Thoracic aorta (tissue), 2 donors: ENCODE results near the gene ACTL7A. TPM values are rescaled to one million over a fixed set of nuclear protein-coding genes. Genes with fewer than 3 reads are reported as not detected.

Experiments
- ATAC-seq: fragments of 150-250 bp; one replicate; pipeline ENCODE4 v1.8.0; 2017; ENCODE audit warnings: low read depth; ENCODE audit not compliant: insufficient number of reproducible peaks, low FRiP score
- DNase-seq: peaks from one replicate; pipeline ENCODE4 v3.0.0-alpha.2; 2020; ENCODE audit warnings: low spot score
- H3K27ac ChIP-seq, 2 donors: fragments of 200-600 bp; sonication (generic); 1 replicate in 1 of 2; 2 replicates in 1 of 2; pipeline ENCODE4 v1.5.1; 2016; ENCODE audit warnings: mild to moderate bottlenecking in 2 of 2, moderate library complexity in 2 of 2
- H3K27me3 ChIP-seq: fragments of 200-600 bp; sonication (generic); replicated peaks from 2 replicates; pipeline ENCODE4 v1.6.0; 2016; ENCODE audit warnings: mild to moderate bottlenecking; ENCODE audit not compliant: insufficient read depth
- H3K36me3 ChIP-seq: fragments of 200-600 bp; sonication (generic); one replicate; pipeline ENCODE4 v1.5.1; 2016
- H3K4me1 ChIP-seq, 2 donors: fragments of 200-600 bp; sonication (generic); 1 replicate in 1 of 2; 2 replicates in 1 of 2; pipeline versions ENCODE4 v1.5.1 to v1.6.0; 2016; ENCODE audit warnings: low read depth in 2 of 2, mild to moderate bottlenecking in 1 of 2; ENCODE audit not compliant: control insufficient read depth in 1 of 2
- H3K4me3 ChIP-seq: fragments of 200-600 bp; sonication (generic); 2 replicates; pipeline ENCODE4 v1.5.1; 2016; ENCODE audit warnings: mild to moderate bottlenecking
- H3K9me3 ChIP-seq: fragments of 200-600 bp; sonication (generic); 2 replicates; pipeline ENCODE4 v1.5.1; 2016
- CTCF ChIP-seq: fragments of 200-600 bp; sonication (generic); IDR thresholded peaks from one replicate; pipeline ENCODE4 v1.5.1; 2019; ENCODE audit warnings: antibody characterized with exemption
- total RNA-seq, 2 donors: library from RNA; depleted of rRNA; stranded (reverse); fragments of >200 nt; gene quantifications; one replicate each; pipeline versions ENCODE4 v1.1.0 to v1.2.3, GENCODE V29; 2016

The ACTL7A gene
- total RNA-seq, 2 donors from 2014 or later, result not detected

DNA sequence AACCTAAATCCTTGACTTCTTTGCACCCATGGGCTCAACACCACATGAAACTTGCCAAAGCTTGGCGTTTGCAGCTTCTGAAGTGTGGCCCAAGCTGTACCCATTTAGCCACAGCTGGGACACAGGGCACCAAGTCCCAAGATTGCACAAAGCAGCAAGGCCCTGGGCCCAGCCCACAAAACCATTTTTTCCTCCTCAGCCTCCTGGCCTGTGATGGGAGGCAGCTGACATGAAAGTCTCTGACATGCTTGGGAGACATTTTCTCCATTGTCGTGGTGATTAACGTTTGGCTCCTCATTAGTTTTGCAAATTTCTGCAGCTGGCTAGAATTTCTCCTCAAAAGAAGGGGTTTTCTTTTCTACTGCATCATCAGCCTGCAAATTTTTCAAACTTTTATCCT lies 38.2 kb upstream of the ACTL7A start:
- no peak for DNase-seq
- no peak overlapping the region for H3K4me3 ChIP-seq

GRCh38 chr9:108830272-108830671 lies 31.8 kb upstream of the ACTL7A start:
- Histone ChIP-seq H3K4me3 (no peak overlapping the region), H3K27ac (no peak overlapping the region), H3K9me3 (no peaks in the 10 kb centered on the region), H3K4me1 (no peaks in the 10 kb centered on the region), H3K36me3 (no peaks in the 10 kb centered on the region), H3K27me3 (no peaks in the 10 kb centered on the region)
- ATAC-seq (no peak), DNase-seq (no peak)
- TF ChIP-seq CTCF, result no peak

More for the DNA sequence above, 38.2 kb upstream of the ACTL7A start:
- Histone ChIP-seq H3K27ac (no peak overlapping the region), H3K4me1 (no peaks in the 10 kb centered on the region), H3K27me3 (no peaks in the 10 kb centered on the region), H3K36me3 (no peaks in the 10 kb centered on the region), H3K9me3 (no peaks in the 10 kb centered on the region)
- TF ChIP-seq CTCF, result no peak
- ATAC-seq, result no peak

GRCh38 chr9:108831496-108832178 lies 30.4 kb upstream of the ACTL7A start:
- TF ChIP-seq CTCF, result no peak
- Histone ChIP-seq H3K4me3 (no peak overlapping the region), H3K36me3 (no peaks in the 10 kb centered on the region), H3K4me1 (no peaks in the 10 kb centered on the region), H3K27me3 (no peaks in the 10 kb centered on the region), H3K9me3 (no peaks in the 10 kb centered on the region), H3K27ac (no peak overlapping the region)
- ATAC-seq (no peak), DNase-seq (no peak)

DNA sequence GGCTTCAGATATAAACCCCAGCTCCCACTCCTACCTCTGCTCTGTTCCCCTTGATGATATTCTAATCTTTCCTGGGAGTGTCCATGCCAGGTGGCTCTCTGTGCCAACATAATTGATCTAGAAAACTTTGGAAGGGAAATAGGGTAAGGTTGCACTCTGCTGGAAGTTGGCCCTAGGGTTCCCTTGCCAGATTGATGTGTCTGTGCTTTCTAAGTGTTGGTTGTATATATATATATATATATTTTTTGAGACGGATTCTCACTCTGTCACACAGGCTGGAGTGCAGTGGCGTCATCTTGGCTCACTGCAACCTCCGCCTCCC lies 29.9 kb upstream of the ACTL7A start:
- no peak overlapping the region for H3K27ac ChIP-seq
- no peaks in the 10 kb centered on the region for H3K36me3 ChIP-seq
- ATAC-seq (no peak), DNase-seq (no peak)
- no peaks in the 10 kb centered on the region for H3K27me3 ChIP-seq
- TF ChIP-seq CTCF, result no peak
- no peaks in the 10 kb centered on the region for H3K4me1 ChIP-seq
- no peak overlapping the region for H3K4me3 ChIP-seq
- no peaks in the 10 kb centered on the region for H3K9me3 ChIP-seq

DNA sequence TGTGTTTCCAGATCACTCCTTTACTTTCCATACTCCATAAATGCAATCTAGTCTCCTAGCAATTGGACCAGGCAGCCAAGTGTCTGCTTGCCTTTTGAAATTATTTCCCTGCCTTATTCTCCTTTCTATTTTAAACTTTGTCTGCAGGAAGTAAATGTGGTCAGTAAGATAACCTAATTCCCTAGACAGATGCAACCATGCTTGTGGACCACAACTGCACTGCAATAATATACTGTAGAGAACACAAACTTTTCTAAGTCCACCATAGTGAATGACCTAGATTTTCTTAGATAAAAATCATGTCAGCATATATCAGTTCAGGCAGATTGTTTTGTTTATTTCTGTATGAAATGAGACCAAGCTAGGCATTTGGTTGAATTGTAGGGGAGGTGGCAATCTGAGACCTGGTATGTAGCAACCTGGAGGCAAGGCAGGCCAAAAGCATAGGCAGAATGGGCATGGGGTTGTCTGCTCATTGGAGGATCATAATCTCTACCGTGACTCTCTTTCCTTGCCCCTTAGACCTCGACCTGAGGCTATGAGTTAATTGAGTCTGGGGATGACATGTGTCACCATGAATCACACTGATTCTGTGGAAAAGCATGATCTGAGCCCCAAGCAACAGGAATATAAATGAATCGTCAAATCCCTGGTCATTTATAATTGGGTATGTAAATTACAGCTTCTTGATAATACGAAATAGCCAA lies 27.0 kb upstream of the ACTL7A start:
- H3K36me3 ChIP-seq, result no peaks in the 10 kb centered on the region
- no peak for DNase-seq
- no peak for ATAC-seq
- TF ChIP-seq CTCF, result no peak
- H3K27me3 ChIP-seq, result no peaks in the 10 kb centered on the region
- no peak overlapping the region for H3K27ac ChIP-seq
- no peak overlapping the region for H3K4me3 ChIP-seq
- no peaks in the 10 kb centered on the region for H3K4me1 ChIP-seq
- H3K9me3 ChIP-seq, result no peaks in the 10 kb centered on the region
